Measurements from ENCODE around the gene LILRB3. TPM values are rescaled to one million over a fixed set of nuclear protein-coding genes. Genes with fewer than 3 reads are reported as not detected.

Gene LILRB3
- total and polyA plus RNA-seq, 2 of the 4 experiments (the other 2 are of a cell fraction) = not detected

GRCh38 chr19:54229146-54229545 lies 6.3 kb upstream of the LILRB3 start:
- no peak overlapping the region for H3K4me2 ChIP-seq (ENCODE audit: low read depth, low read length)
- H4K5ac ChIP-seq (ENCODE audit: low read depth, low read length) = no peak overlapping the region
- TF ChIP-seq CEBPB (IDR thresholded peaks at IDR 0.05; ENCODE audit: low read depth, low read length) (no peak), ELK1 (IDR thresholded peaks at IDR 0.05; ENCODE audit: borderline replicate concordance, low read depth, low read length) (no peak), CHD1 (IDR thresholded peaks at IDR 0.05; ENCODE audit: low read depth, low read length) (no peak), MAFK (IDR thresholded peaks at IDR 0.05; ENCODE audit: low read depth, low read length) (no peak), USF2 (IDR thresholded peaks at IDR 0.05; ENCODE audit: low read depth, low read length) (no peak), RCOR1 (IDR thresholded peaks at IDR 0.05; ENCODE audit: insufficient replicate concordance, low read length) (no peak), CTCF (conservative IDR thresholded peaks at IDR 0.05; ENCODE audit: low read depth, low read length) (no peak)
- in situ Hi-C loops (cut with MboI; ENCODE audit: low sequenced_read_pairs) = no loop called here
- H3K27ac ChIP-seq (ENCODE audit: insufficient read depth, low read length) = no peak overlapping the region
- no peak overlapping the region for H2AFZ ChIP-seq (replicated peaks; ENCODE audit: low read length, poor library complexity)
- ChIA-PET POLR2A (ENCODE audit: unreplicated experiment) (interaction anchor here (0.8 kb wide), 1 partner anchor 24 kb away, joined by 4 read pairs; no protein-coding TSS in a partner anchor), CTCF (interaction anchor here (0.6 kb wide), 1 partner anchor 18 kb away, joined by 7 read pairs; no protein-coding TSS in a partner anchor)
- no peak overlapping the region for H2BK5ac ChIP-seq (ENCODE audit: low read depth, low read length, poor library complexity, severe bottlenecking)
- no TSS peak for BruUV-seq (replicated peaks)
- no peak overlapping the region for H4K8ac ChIP-seq (ENCODE audit: low read depth in 2 of 2, low read length in 2 of 2)
- H3K9ac ChIP-seq (ENCODE audit: low read depth, low read length) = no peak overlapping the region
- H3K56ac ChIP-seq (ENCODE audit: extremely low read depth, insufficient read depth, low read length) = no peak overlapping the region
- no peak overlapping the region for H3K4ac ChIP-seq (ENCODE audit: low read depth, low read length)
- no peak overlapping the region for H2AK9ac ChIP-seq (replicated peaks; ENCODE audit: low read depth, low read length, poor library complexity)
- no peaks in the 10 kb centered on the region for H3K79me1 ChIP-seq (ENCODE audit: low read depth in 1 of 2, low read length in 2 of 2)
- dilution Hi-C loops (cut with HindIII; ENCODE audit: low sequenced_read_pairs, unreplicated experiment) = no loop called here
- no peak overlapping the region for H2BK20ac ChIP-seq (ENCODE audit: low read depth, low read length)
- no peak overlapping the region for H3K18ac ChIP-seq (ENCODE audit: low read depth, low read length)
- no peaks in the 10 kb centered on the region for H3K9me3 ChIP-seq (ENCODE audit: control insufficient read depth, insufficient read depth, low read length)
- ATAC-seq (ENCODE audit: low read depth) (no peak), DNase-seq (no peak)
- H3K36me3 ChIP-seq (ENCODE audit: control insufficient read depth, insufficient read depth, low read length) = no peaks in the 10 kb centered on the region
- no peak overlapping the region for H2AK5ac ChIP-seq (ENCODE audit: low read depth, low read length)
- H3K14ac ChIP-seq (replicated peaks; ENCODE audit: low read depth, low read length) = no peak overlapping the region
- H3K9me1 ChIP-seq (ENCODE audit: insufficient read depth, low read length) = no peaks in the 10 kb centered on the region; the same call in 1 of the 2 replicates
- no peak overlapping the region for H3K23ac ChIP-seq (ENCODE audit: low read depth, low read length)
- peaks cover 4% of the 10 kb centered on the region for H3K27me3 ChIP-seq (ENCODE audit: control insufficient read depth, insufficient read depth, low read length)
- intact Hi-C loops (cut with micrococcal nuclease) = no loop called here
- WGBS, 2 experiments (ENCODE audit: extremely low coverage in 2 of 2, insufficient read length in 1 of 2) = 64% methylated on average over 6 of the region's 8 CpGs; no CpG with 5 or more reads in 1 of the 2 experiments
- H3K4me3 ChIP-seq (ENCODE audit: insufficient read depth, low read depth, low read length) = no peak overlapping the region
- no peaks in the 10 kb centered on the region for H3K4me1 ChIP-seq (ENCODE audit: control insufficient read depth, insufficient read depth, low read length)
- H4K91ac ChIP-seq (ENCODE audit: insufficient read depth, low read depth, low read length) = no peak overlapping the region
- no peaks in the 10 kb centered on the region for H4K20me1 ChIP-seq (ENCODE audit: insufficient read depth, low read length)
- H2BK15ac ChIP-seq (ENCODE audit: low read depth, low read length) = no peak overlapping the region
- H2BK120ac ChIP-seq (ENCODE audit: low read depth, low read length) = no peak overlapping the region
